GM23338 (cell line): ENCODE data around the gene FANCD2OS. TPM values are rescaled to one million over a fixed set of nuclear protein-coding genes. Genes with fewer than 3 reads are reported as not detected.

ENCODE experiments used
- ATAC-seq: fragments of 200-7000 bp; cut with Tn5 transposase; 3 replicates; pipeline ENCODE4 v1.9.1; 2020
- DNase-seq: peaks from one replicate; pipeline ENCODE4 v3.0.0-alpha.2; 2015; ENCODE audit warnings: low spot score
- H2AFZ ChIP-seq: fragments of 200-600 bp; sonication (generic); 2 replicates; pipeline ENCODE4 v1.8.0; 2016; ENCODE audit warnings: antibody characterized with exemption, mild to moderate bottlenecking, moderate library complexity
- H3F3A ChIP-seq: fragments of 200-600 bp; sonication (generic); replicated peaks from 2 replicates; pipeline ENCODE4 v1.8.0; 2017; ENCODE audit warnings: antibody characterized with exemption, mixed run types, low read depth
- H3K27ac ChIP-seq: fragments of 200-600 bp; sonication (generic); 2 replicates; pipeline ENCODE4 v1.6.1; 2016; ENCODE audit warnings: low read depth
- H3K27me3 ChIP-seq: fragments of 200-600 bp; sonication (generic); 2 replicates; pipeline ENCODE4 v1.8.0; 2016; ENCODE audit warnings: mild to moderate bottlenecking, mixed run types, moderate library complexity; ENCODE audit not compliant: insufficient read depth
- H3K36me3 ChIP-seq: fragments of 200-600 bp; sonication (generic); 2 replicates; pipeline ENCODE4 v1.8.0; 2016; ENCODE audit warnings: mild to moderate bottlenecking; ENCODE audit not compliant: insufficient read depth
- H3K4me1 ChIP-seq: fragments of 200-600 bp; sonication (generic); 2 replicates; pipeline ENCODE4 v1.8.0; 2016; ENCODE audit warnings: mild to moderate bottlenecking, moderate library complexity; ENCODE audit not compliant: insufficient read depth
- H3K4me2 ChIP-seq: fragments of 200-600 bp; sonication (generic); 2 replicates; pipeline ENCODE4 v1.7.1; 2017; ENCODE audit warnings: mixed run types
- H3K4me3 ChIP-seq: fragments of 200-600 bp; sonication (generic); 2 replicates; pipeline ENCODE4 v1.6.1; 2016; ENCODE audit warnings: mixed run types
- H3K79me2 ChIP-seq: fragments of 200-600 bp; sonication (generic); replicated peaks from 2 replicates; pipeline ENCODE4 v1.8.0; 2017; ENCODE audit warnings: mild to moderate bottlenecking; ENCODE audit not compliant: insufficient read depth
- H3K9me2 ChIP-seq: fragments of 200-600 bp; sonication (generic); 2 replicates; pipeline ENCODE4 v1.8.0; 2017; ENCODE audit not compliant: insufficient read depth
- H4K20me1 ChIP-seq: fragments of 200-600 bp; sonication (generic); replicated peaks from 2 replicates; pipeline ENCODE4 v1.8.0; 2017; ENCODE audit warnings: mild to moderate bottlenecking; ENCODE audit not compliant: insufficient read depth
- H3K27ac Mint-ChIP-seq: 2 replicates; pipeline ENCODE4 v1.8.0; 2020; ENCODE audit warnings: inconsistent platforms, mild to moderate bottlenecking, moderate library complexity, mixed read lengths
- H3K27me3 Mint-ChIP-seq: 3 replicates; pipeline ENCODE4 v1.8.0; 2022; ENCODE audit warnings: low read depth, mild to moderate bottlenecking, moderate library complexity, mixed read lengths, inconsistent platforms; ENCODE audit not compliant: insufficient read depth, poor library complexity
- H3K36me3 Mint-ChIP-seq: 3 replicates; pipeline ENCODE4 v1.8.0; 2021; ENCODE audit warnings: low read depth, mild to moderate bottlenecking, inconsistent platforms, moderate library complexity, mixed read lengths
- H3K4me1 Mint-ChIP-seq: 3 replicates; pipeline ENCODE4 v1.8.0; 2020; ENCODE audit warnings: mild to moderate bottlenecking, inconsistent platforms, mixed read lengths
- H3K4me3 Mint-ChIP-seq: 3 replicates; pipeline ENCODE4 v1.8.0; 2021; ENCODE audit warnings: moderate library complexity, mild to moderate bottlenecking, inconsistent platforms, mixed read lengths
- H3K9me3 Mint-ChIP-seq: 3 replicates; pipeline ENCODE4 v1.8.0; 2020; ENCODE audit warnings: moderate library complexity, mild to moderate bottlenecking, inconsistent platforms, mixed read lengths
- ZNF114 ChIP-seq: fragments of 250-450 bp; sonication (Bioruptor Pico); IDR thresholded peaks from 2 replicates; pipeline ENCODE4 v1.5.0; 2020; ENCODE audit warnings: mild to moderate bottlenecking, moderate library complexity
- ZNF331 ChIP-seq: fragments of 250-450 bp; sonication (Bioruptor Pico); IDR thresholded peaks from 2 replicates; pipeline ENCODE4 v1.5.0; 2020; ENCODE audit warnings: low read depth, mild to moderate bottlenecking, moderate library complexity
- long read RNA-seq: library from polyadenylated mRNA; unstranded; transcript quantifications from one replicate; pipeline ENCODE4 v2.0.0, GENCODE V29; 2020; ENCODE audit not compliant: unreplicated experiment
- polyA plus RNA-seq: library from polyadenylated mRNA; unstranded; fragments of >200 nt; fragmentation: Nextera tagmentation; extraction: Ambion mirVana; gene quantifications from 2 replicates; pipeline ENCODE4 v1.2.1, GENCODE V29; 2016
- total RNA-seq: library from RNA; depleted of rRNA; stranded (reverse); fragments of >200 nt; shearing (Covaris generic); gene quantifications from 2 replicates; pipeline ENCODE4 v1.2.3, GENCODE V29; 2014; rRNA removed
- TF ChIP-seq, protein P1 (sequence below): IDR thresholded peaks from 2 replicates; pipeline ENCODE4 v1.6.1; 2016; ENCODE audit warnings: antibody characterized with exemption
- TF ChIP-seq, protein P2 (sequence below): IDR thresholded peaks from one replicate; pipeline ENCODE4 v1.6.1; 2018; ENCODE audit warnings: antibody characterized with exemption; ENCODE audit not compliant: unreplicated experiment

The FANCD2OS gene, protein sequence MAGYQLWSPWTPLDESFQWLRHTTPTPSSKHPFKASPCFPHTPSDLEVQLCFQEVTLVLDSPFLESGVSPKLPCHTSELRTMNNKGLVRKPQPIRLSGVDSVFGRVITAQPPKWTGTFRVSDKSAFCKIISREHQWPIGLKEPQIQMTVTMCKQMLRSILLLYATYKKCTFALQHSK
- total RNA-seq, result not detected in 2 replicates
- polyA plus RNA-seq, result 0.94 TPM in 1 of 2 replicates, not detected in the other
- long read RNA-seq, partial matches to known transcripts, result 0 of 4 reads
- long read RNA-seq, other reads (novel, unspliced or antisense), result 4 of 4 reads

DNA sequence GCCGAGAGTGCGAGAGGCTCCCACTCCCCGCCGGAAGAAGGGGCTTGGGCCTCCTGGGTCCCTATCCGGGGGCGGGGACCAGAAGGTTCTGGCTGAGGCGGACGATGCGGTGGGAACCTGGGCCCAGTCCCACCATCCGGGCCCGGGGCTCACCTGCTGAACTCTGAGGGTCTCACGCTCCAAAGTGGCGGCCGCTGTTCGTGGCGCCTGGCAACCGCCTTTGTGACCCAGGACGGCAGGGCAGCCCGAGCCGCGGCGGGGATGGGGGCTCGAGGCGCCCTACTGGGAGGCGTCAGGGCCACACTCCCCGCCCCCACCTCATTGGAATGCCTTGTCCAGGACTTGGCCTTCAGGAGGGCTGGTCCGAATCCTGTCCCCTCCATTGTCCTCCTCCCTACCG, at the start of gene FANCD2OS:
FANCD2OS (minus strand) TSS at position 165 of the 400 bp plus-strand sequence. CDS start 3,481 bp downstream, outside the sequence.
- Histone ChIP-seq H3K4me2 (no peak within 1 kb of the TSS), H3K36me3 (no peaks in the 10 kb centered on the region), H3K79me2 (no peaks in the 10 kb centered on the region), H4K20me1 (no peaks in the 10 kb centered on the region), H2AFZ (no peak within 1 kb of the TSS), H3K4me1 (no peaks in the 10 kb centered on the region), H3K4me3 (no peak within 1 kb of the TSS), H3K9me2 (no peaks in the 10 kb centered on the region), H3K27me3 (no peaks in the 10 kb centered on the region), H3F3A (no peaks in the 10 kb centered on the region), H3K27ac (no peak within 1 kb of the TSS)
- no peak within 1 kb of the TSS for H3K4me3 Mint-ChIP-seq
- TF ChIP-seq, protein P1, sequence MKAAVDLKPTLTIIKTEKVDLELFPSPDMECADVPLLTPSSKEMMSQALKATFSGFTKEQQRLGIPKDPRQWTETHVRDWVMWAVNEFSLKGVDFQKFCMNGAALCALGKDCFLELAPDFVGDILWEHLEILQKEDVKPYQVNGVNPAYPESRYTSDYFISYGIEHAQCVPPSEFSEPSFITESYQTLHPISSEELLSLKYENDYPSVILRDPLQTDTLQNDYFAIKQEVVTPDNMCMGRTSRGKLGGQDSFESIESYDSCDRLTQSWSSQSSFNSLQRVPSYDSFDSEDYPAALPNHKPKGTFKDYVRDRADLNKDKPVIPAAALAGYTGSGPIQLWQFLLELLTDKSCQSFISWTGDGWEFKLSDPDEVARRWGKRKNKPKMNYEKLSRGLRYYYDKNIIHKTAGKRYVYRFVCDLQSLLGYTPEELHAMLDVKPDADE, result no peak
- no peak for TF ChIP-seq ZNF331 (CRISPR knock-in tag)
- TF ChIP-seq, protein P2, sequence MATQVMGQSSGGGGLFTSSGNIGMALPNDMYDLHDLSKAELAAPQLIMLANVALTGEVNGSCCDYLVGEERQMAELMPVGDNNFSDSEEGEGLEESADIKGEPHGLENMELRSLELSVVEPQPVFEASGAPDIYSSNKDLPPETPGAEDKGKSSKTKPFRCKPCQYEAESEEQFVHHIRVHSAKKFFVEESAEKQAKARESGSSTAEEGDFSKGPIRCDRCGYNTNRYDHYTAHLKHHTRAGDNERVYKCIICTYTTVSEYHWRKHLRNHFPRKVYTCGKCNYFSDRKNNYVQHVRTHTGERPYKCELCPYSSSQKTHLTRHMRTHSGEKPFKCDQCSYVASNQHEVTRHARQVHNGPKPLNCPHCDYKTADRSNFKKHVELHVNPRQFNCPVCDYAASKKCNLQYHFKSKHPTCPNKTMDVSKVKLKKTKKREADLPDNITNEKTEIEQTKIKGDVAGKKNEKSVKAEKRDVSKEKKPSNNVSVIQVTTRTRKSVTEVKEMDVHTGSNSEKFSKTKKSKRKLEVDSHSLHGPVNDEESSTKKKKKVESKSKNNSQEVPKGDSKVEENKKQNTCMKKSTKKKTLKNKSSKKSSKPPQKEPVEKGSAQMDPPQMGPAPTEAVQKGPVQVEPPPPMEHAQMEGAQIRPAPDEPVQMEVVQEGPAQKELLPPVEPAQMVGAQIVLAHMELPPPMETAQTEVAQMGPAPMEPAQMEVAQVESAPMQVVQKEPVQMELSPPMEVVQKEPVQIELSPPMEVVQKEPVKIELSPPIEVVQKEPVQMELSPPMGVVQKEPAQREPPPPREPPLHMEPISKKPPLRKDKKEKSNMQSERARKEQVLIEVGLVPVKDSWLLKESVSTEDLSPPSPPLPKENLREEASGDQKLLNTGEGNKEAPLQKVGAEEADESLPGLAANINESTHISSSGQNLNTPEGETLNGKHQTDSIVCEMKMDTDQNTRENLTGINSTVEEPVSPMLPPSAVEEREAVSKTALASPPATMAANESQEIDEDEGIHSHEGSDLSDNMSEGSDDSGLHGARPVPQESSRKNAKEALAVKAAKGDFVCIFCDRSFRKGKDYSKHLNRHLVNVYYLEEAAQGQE, result no peak
- ATAC-seq (peak; percentile 54), DNase-seq (peak; percentile 7)
- no peaks in the 10 kb centered on the region for H3K9me3 Mint-ChIP-seq
- no peak within 1 kb of the TSS for H3K27ac Mint-ChIP-seq
- no peaks in the 10 kb centered on the region for H3K36me3 Mint-ChIP-seq
- H3K4me1 Mint-ChIP-seq, result no peaks in the 10 kb centered on the region
- H3K27me3 Mint-ChIP-seq, result no peaks in the 10 kb centered on the region

GRCh38 chr3:10157031-10157430, 49.0 kb upstream of the FANCD2OS start:
- Mint-ChIP-seq H3K36me3 (peaks cover 14% of the 10 kb centered on the region; the same call in 2 of the 3 replicates), H3K4me3 (no peak overlapping the region), H3K9me3 (no peaks in the 10 kb centered on the region), H3K27ac (no peak overlapping the region), H3K27me3 (peaks cover 4% of the 10 kb centered on the region), H3K4me1 (0 out of 3 replicates have a peak, but pooled peaks cover 3% of the 10 kb centered on the region)
- no peak overlapping the region for H2AFZ ChIP-seq
- no peaks in the 10 kb centered on the region for H3K79me2 ChIP-seq
- H3K27me3 ChIP-seq, result no peaks in the 10 kb centered on the region
- TF ChIP-seq ZNF114, result no peak
- no peak overlapping the region for H3K27ac ChIP-seq
- 0 out of 2 replicates have a peak, but pooled peaks cover 5% of the 10 kb centered on the region for H3F3A ChIP-seq
- DNase-seq (no peak), ATAC-seq (no peak)
- H3K4me2 ChIP-seq, result no peak overlapping the region
- H4K20me1 ChIP-seq, result 0 out of 2 replicates have a peak, but pooled peaks cover 4% of the 10 kb centered on the region
- H3K36me3 ChIP-seq, result peaks cover 6% of the 10 kb centered on the region; the same call in 1 of the 2 replicates
- H3K9me2 ChIP-seq, result no peaks in the 10 kb centered on the region
- no peaks in the 10 kb centered on the region for H3K4me1 ChIP-seq
- H3K4me3 ChIP-seq, result no peak overlapping the region
